Activated CD4-positive, alpha-beta T cell treated with anti-CD3 and anti-CD28 coated beads for 36 hours (primary cell): ENCODE data around the gene EXOC3L1. TPM values are rescaled to one million over a fixed set of nuclear protein-coding genes. Genes with fewer than 3 reads are reported as not detected.

Experiments
- ATAC-seq: fragments of 200-7000 bp; cut with Tn5 transposase; one replicate; pipeline ENCODE4 v1.10.0; 2021; ENCODE audit warnings: mild to moderate bottlenecking, moderate library complexity
- CTCF ChIA-PET: fragments of 350-600 bp; sonication (Branson Sonifier 250); formaldehyde crosslinking; loops from one replicate; lab custom pipeline; 2021; ENCODE audit warnings: antibody characterized with exemption; lab: Charles Lee
- POLR2A ChIA-PET: fragments of 350-600 bp; sonication (Branson Sonifier 250); formaldehyde crosslinking; loops from one replicate; lab custom pipeline; 2021; ENCODE audit warnings: antibody characterized with exemption, inconsistent platforms; lab: Charles Lee
- DNase-seq: peaks from one replicate; pipeline ENCODE4 v3.0.0-alpha.2; 2020
- H3K27ac Mint-ChIP-seq: one replicate; pipeline ENCODE4 v1.8.0; 2021; ENCODE audit warnings: mixed read lengths
- H3K27me3 Mint-ChIP-seq: one replicate; pipeline ENCODE4 v1.8.0; 2021; ENCODE audit warnings: mixed read lengths
- H3K36me3 Mint-ChIP-seq: one replicate; pipeline ENCODE4 v1.8.0; 2021; ENCODE audit warnings: low read depth, mixed read lengths
- H3K4me1 Mint-ChIP-seq: one replicate; pipeline ENCODE4 v1.8.0; 2021; ENCODE audit warnings: mixed read lengths
- H3K4me3 Mint-ChIP-seq: one replicate; pipeline ENCODE4 v1.8.0; 2021; ENCODE audit warnings: mild to moderate bottlenecking, moderate library complexity, mixed read lengths
- H3K9me3 Mint-ChIP-seq: one replicate; pipeline ENCODE4 v1.8.0; 2021; ENCODE audit warnings: low read depth, mixed read lengths
- intact Hi-C, 2 experiments: fragments of 100-400 bp; cut with DNase I in 1 of 2; cut with micrococcal nuclease in 1 of 2; formaldehyde crosslinking; loops; one replicate each; pipeline versions ENCODE4 v1.14.2 to v1.15.1; 2022 to 2024; cut with DNase I, micrococcal nuclease
- total RNA-seq, 2 experiments: library from RNA; stranded (reverse); gene quantifications; one replicate each; pipeline ENCODE4 v1.2.3, GENCODE V29; 2021

The EXOC3L1 gene
- total RNA-seq, 2 experiments from 2014 or later, result 0.16 TPM; not detected in 1

DNA sequence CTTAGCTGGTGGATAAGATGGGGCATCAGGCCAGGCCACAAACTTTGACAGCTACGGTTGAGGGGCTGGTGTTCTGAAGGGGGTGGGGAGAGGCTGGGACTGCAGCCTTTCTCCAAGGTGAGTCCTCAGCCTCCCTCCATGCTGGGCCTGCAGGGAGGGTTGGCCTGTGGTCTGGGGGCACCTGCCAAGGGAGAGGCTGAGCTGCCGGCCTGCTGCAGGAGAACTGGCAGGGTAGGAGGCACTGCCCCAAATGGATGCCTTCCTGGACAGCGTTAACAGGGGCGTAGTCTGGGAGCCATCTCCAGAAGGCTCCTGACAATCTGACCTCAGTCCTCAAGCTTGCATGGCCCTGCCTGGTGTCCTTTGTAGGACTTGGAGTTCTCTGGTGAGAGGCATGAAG, 14.1 kb upstream of the EXOC3L1 start:
- Mint-ChIP-seq H3K27ac (no peak overlapping the region), H3K36me3 (peaks cover 15% of the 10 kb centered on the region), H3K27me3 (no peaks in the 10 kb centered on the region), H3K9me3 (no peaks in the 10 kb centered on the region), H3K4me1 (no peaks in the 10 kb centered on the region), H3K4me3 (no peak overlapping the region)
- CTCF ChIA-PET, result interaction anchor here (0.6 kb wide), 1 partner anchor 9 kb away, joined by 3 read pairs; no protein-coding TSS in a partner anchor
- DNase-seq (no peak), ATAC-seq (no peak)
- intact Hi-C loops, result no loop called here
- POLR2A ChIA-PET, result no interaction called here

DNA sequence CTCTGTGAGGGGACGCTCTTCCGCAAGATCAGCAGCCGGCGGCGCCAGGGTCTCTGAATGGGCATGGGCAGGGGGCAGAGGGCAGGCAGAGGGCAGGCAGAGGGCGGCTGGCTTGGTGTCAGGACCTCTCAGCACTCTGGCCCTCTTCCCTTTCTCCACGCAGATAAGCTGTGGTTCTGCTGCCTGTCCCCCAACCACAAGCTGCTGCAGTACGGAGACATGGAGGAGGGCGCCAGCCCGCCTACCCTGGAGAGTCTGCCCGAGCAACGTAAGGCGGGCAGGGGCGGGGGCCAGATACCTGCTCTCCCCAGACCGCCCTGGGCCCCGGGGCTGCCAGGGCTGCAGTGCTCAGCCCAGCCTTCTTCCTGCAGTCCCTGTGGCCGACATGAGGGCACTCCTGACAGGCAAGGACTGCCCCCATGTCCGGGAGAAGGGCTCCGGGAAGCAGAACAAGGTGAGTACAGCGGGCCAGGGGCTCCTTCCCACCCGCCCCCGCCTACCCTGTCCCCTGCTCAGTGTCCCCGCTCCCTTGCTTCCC, 13.1 kb upstream of the EXOC3L1 start:
- Mint-ChIP-seq H3K4me3 (no peak overlapping the region), H3K9me3 (no peaks in the 10 kb centered on the region), H3K4me1 (no peaks in the 10 kb centered on the region), H3K27ac (no peak overlapping the region), H3K27me3 (no peaks in the 10 kb centered on the region), H3K36me3 (peaks cover 21% of the 10 kb centered on the region)
- ChIA-PET POLR2A (no interaction called here), CTCF (interaction anchor here (0.6 kb wide), 1 partner anchor 247 kb away, joined by 3 read pairs; no protein-coding TSS in a partner anchor)
- DNase-seq (no peak), ATAC-seq (no peak)
- intact Hi-C loops, result no loop called here

DNA sequence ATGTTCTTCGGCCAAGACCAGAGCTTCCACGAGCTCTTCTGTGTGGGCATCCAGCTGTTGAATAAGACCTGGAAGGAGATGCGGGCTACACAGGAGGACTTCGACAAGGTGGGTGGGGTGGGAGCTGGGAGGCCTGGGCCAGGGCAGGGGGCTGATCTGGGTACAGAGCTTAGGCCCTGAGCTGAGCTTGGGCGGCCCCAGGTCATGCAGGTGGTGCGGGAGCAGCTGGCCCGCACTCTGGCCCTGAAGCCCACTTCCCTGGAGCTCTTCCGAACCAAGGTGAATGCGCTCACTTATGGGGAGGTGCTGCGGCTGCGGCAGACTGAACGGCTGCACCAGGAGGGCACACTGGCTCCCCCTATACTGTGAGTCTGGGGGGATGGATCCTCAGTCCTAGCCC, 12.5 kb upstream of the EXOC3L1 start:
- intact Hi-C loops, result no loop called here

DNA sequence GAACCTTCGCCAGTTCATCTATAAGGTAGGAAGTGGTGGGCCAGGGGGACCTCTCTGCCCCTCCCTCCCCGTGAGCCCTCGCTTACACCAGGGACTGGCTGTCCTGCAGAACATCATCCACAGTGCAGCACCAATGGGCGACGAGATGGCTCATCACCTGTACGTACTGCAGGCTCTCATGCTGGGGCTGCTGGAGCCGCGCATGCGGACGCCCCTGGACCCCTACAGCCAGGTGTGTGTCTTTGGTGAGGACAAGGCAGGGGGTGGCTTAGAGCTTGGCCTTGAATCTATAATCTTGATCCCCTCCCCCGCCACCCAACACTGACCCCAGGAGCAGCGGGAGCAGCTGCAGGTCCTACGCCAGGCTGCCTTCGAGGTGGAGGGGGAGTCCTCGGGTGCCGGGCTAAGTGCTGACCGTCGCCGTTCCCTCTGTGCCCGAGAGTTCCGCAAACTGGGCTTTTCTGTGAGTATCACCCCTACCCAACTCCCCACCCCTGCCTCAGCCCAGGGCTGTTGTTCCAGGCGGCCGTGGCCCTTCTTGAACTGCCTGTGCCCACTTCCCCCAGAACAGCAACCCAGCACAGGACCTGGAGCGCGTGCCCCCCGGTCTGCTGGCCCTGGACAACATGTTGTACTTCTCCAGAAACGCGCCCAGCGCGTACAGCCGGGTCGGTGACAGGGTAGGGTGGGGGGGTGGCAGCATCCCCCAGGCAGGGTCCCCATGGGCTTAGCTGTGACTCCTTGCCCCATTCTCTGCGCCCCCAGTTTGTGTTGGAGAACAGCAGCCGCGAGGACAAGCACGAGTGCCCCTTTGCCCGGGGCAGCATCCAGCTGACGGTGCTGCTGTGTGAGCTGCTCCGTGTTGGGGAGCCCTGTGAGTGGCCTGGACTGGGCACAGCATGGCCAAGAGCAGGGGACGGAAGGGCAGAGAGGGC, 11.7 kb upstream of the EXOC3L1 start:
- H3K27ac Mint-ChIP-seq, result no peak overlapping the region
- H3K36me3 Mint-ChIP-seq, result peaks cover 30% of the 10 kb centered on the region
- no peak for DNase-seq
- intact Hi-C loops, result no loop called here
- ChIA-PET CTCF (no interaction called here), POLR2A (no interaction called here)
- H3K9me3 Mint-ChIP-seq, result no peaks in the 10 kb centered on the region
- no peak overlapping the region for H3K4me3 Mint-ChIP-seq
- no peak for ATAC-seq
- H3K27me3 Mint-ChIP-seq, result no peaks in the 10 kb centered on the region
- H3K4me1 Mint-ChIP-seq, result peaks cover 2% of the 10 kb centered on the region

More for the DNA sequence above, 12.5 kb upstream of the EXOC3L1 start:
- Mint-ChIP-seq H3K36me3 (peaks cover 26% of the 10 kb centered on the region), H3K27ac (no peak overlapping the region), H3K4me1 (no peaks in the 10 kb centered on the region), H3K4me3 (no peak overlapping the region), H3K27me3 (no peaks in the 10 kb centered on the region), H3K9me3 (no peaks in the 10 kb centered on the region)
- no peak for DNase-seq
- no peak for ATAC-seq
- ChIA-PET CTCF (interaction anchor here (0.6 kb wide), 1 partner anchor 246 kb away, joined by 3 read pairs; no protein-coding TSS in a partner anchor), POLR2A (no interaction called here)

- DNase-seq (no peak), ATAC-seq (no peak)
- Mint-ChIP-seq H3K27me3 (no peaks in the 10 kb centered on the region), H3K4me3 (no peak overlapping the region), H3K36me3 (peaks cover 37% of the 10 kb centered on the region), H3K4me1 (peaks cover 8% of the 10 kb centered on the region), H3K27ac (no peak overlapping the region), H3K9me3 (no peaks in the 10 kb centered on the region)
- intact Hi-C loops, result no loop called here
- CTCF ChIA-PET, result no interaction called here
- POLR2A ChIA-PET, result no interaction called here
Observed at GRCh38 chr16:67200491-67200890, 10.6 kb upstream of the EXOC3L1 start.

DNA sequence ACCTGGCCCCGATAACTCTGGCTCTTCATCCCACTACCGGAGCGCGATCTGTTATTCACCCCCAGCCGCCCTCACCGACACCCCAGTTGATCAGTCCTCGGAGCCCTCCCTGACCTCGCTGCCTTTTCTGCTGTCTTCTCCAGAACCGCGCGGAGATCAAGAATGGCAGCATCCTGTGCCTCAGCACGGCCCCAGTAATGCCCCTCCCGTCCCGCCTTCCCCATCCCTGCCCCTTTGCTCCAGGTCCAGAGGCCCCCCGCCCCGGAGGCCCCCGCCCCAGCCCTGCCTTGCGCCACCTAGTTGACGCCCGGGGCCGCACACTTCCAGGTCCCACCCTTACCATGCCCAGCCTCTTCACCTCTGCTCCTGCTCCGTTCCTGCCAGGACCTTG, 9.9 kb upstream of the EXOC3L1 start:
- H3K27ac Mint-ChIP-seq, result no peak overlapping the region
- DNase-seq, result no peak
- H3K4me3 Mint-ChIP-seq, result no peak overlapping the region
- H3K27me3 Mint-ChIP-seq, result no peaks in the 10 kb centered on the region
- CTCF ChIA-PET, result no interaction called here
- no peaks in the 10 kb centered on the region for H3K9me3 Mint-ChIP-seq
- POLR2A ChIA-PET, result no interaction called here
- peaks cover 10% of the 10 kb centered on the region for H3K4me1 Mint-ChIP-seq
- no peak for ATAC-seq
- intact Hi-C loops, result no loop called here
- H3K36me3 Mint-ChIP-seq, result peaks cover 44% of the 10 kb centered on the region

GRCh38 chr16:67199011-67199807, 9.3 kb upstream of the EXOC3L1 start, which contains the start of gene ELMO3:
Gene ELMO3 (plus strand): TSS chr16:67199131. CDS start chr16:67199327, 196 bp downstream.
- DNase-seq (no peak), ATAC-seq (no peak)
- Mint-ChIP-seq H3K27me3 (no peaks in the 10 kb centered on the region), H3K4me1 (peaks cover 11% of the 10 kb centered on the region), H3K4me3 (no peak within 1 kb of the TSS), H3K27ac (peak within 1 kb of the TSS; percentile 49), H3K9me3 (no peaks in the 10 kb centered on the region), H3K36me3 (peaks cover 47% of the 10 kb centered on the region)
- ChIA-PET CTCF (interaction anchor here (1.4 kb wide), 1 partner anchor 207 kb away, joined by 4 read pairs; no protein-coding TSS in a partner anchor), POLR2A (no interaction called here)
- intact Hi-C loops, result no loop called here

GRCh38 chr16:67198238-67198734, 8.3 kb upstream of the EXOC3L1 start:
- H3K9me3 Mint-ChIP-seq, result no peaks in the 10 kb centered on the region
- ATAC-seq (peak; percentile 74), DNase-seq (peak; percentile 48)
- ChIA-PET CTCF (interaction anchor here (0.6 to 2.0 kb wide), 14 partner anchors 9 to 239 kb away, joined by 3 to 7 read pairs (median 4); partner anchors contain the start of genes SLC9A5 and TMEM208), POLR2A (no interaction called here)
- H3K36me3 Mint-ChIP-seq, result peaks cover 53% of the 10 kb centered on the region
- peaks cover 21% of the 10 kb centered on the region for H3K4me1 Mint-ChIP-seq
- H3K4me3 Mint-ChIP-seq, result no peak overlapping the region
- no peaks in the 10 kb centered on the region for H3K27me3 Mint-ChIP-seq
- H3K27ac Mint-ChIP-seq, result peak overlapping the region; percentile 49
- intact Hi-C loops, result no loop called here

- CTCF ChIA-PET, result interaction anchor here (0.5 to 2.0 kb wide), 14 partner anchors 9 to 238 kb away, joined by 3 to 7 read pairs (median 4); partner anchors contain the start of genes SLC9A5 and TMEM208
- intact Hi-C loops, result no loop called here
Observed at GRCh38 chr16:67197704-67198103, 7.8 kb upstream of the EXOC3L1 start.

GRCh38 chr16:67196881-67197280, 6.9 kb upstream of the EXOC3L1 start:
- ATAC-seq (no peak), DNase-seq (no peak)
- POLR2A ChIA-PET, result no interaction called here
- Mint-ChIP-seq H3K4me3 (no peak overlapping the region), H3K36me3 (peaks cover 54% of the 10 kb centered on the region), H3K27ac (no peak overlapping the region), H3K27me3 (no peaks in the 10 kb centered on the region), H3K4me1 (peaks cover 27% of the 10 kb centered on the region), H3K9me3 (no peaks in the 10 kb centered on the region)
- CTCF ChIA-PET, result interaction anchor here (0.5 to 2.0 kb wide), 3 partner anchors 10 to 60 kb away, joined by 3 to 7 read pairs (median 5); no protein-coding TSS in a partner anchor
- intact Hi-C loops, result no loop called here

More at GRCh38 chr16:67197704-67198103, 7.8 kb upstream of the EXOC3L1 start:
- no peak overlapping the region for H3K27ac Mint-ChIP-seq
- H3K9me3 Mint-ChIP-seq, result no peaks in the 10 kb centered on the region
- POLR2A ChIA-PET, result no interaction called here
- peaks cover 25% of the 10 kb centered on the region for H3K4me1 Mint-ChIP-seq
- H3K27me3 Mint-ChIP-seq, result no peaks in the 10 kb centered on the region
- DNase-seq (no peak), ATAC-seq (no peak)
- peaks cover 55% of the 10 kb centered on the region for H3K36me3 Mint-ChIP-seq
- no peak overlapping the region for H3K4me3 Mint-ChIP-seq

DNA sequence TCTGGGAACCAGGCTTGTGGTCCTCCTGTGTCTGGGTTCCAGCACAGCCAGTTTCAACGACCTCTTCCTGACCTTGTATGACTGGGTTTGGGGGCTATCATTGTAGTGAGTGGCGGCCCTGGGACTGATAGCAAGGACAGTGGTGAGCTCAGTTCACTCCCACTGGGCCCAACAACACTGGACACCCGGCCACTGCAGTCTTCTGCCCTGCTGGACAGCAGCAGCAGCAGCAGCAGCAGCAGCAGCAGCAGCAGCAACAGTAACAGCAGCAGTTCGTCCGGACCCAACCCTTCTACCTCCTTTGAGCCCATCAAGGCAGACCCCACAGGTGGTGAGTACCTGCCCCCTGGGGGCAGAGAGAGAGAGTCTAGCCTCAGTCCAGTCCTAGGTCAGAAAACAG, 5.7 kb upstream of the EXOC3L1 start:
- Mint-ChIP-seq H3K4me1 (peaks cover 32% of the 10 kb centered on the region), H3K27ac (no peak overlapping the region), H3K27me3 (no peaks in the 10 kb centered on the region), H3K36me3 (peaks cover 52% of the 10 kb centered on the region), H3K4me3 (no peak overlapping the region), H3K9me3 (no peaks in the 10 kb centered on the region)
- POLR2A ChIA-PET, result interaction anchor here (0.7 kb wide), 1 partner anchor 367 kb away, joined by 3 read pairs; no protein-coding TSS in a partner anchor
- DNase-seq, result no peak
- CTCF ChIA-PET, result no interaction called here
- no peak for ATAC-seq
- intact Hi-C loops, result no loop called here
